Urinary bladder (tissue), 4 donors: ENCODE data around the gene DACT3. TPM values are rescaled to one million over a fixed set of nuclear protein-coding genes. Genes with fewer than 3 reads are reported as not detected.

Experiments
- DNase-seq: peaks from one replicate; pipeline ENCODE4 v3.0.0-alpha.2; 2015; ENCODE audit errors: extremely low spot score
- H3K27ac ChIP-seq: one replicate; pipeline ENCODE4 v1.5.1; 2013; ENCODE audit warnings: low read depth, mild to moderate bottlenecking, moderate library complexity
- H3K36me3 ChIP-seq: one replicate; pipeline ENCODE4 v1.6.1; 2013; ENCODE audit warnings: mild to moderate bottlenecking, moderate library complexity; ENCODE audit not compliant: insufficient read depth
- H3K4me1 ChIP-seq: one replicate; pipeline ENCODE4 v1.6.1; 2013; ENCODE audit warnings: mild to moderate bottlenecking, moderate library complexity; ENCODE audit not compliant: insufficient read depth
- H3K4me3 ChIP-seq: one replicate; pipeline ENCODE4 v1.5.1; 2013; ENCODE audit warnings: low read depth, low read length
- WGBS: extraction: QIAGEN DNeasy Blood & Tissue Kit; methylation state at CpG from one replicate; pipeline ENCODE4 v1.1.7; 2013; 5-methylcytosine and 5-hydroxymethylcytosine counted together
- polyA plus RNA-seq: library from polyadenylated mRNA; stranded (reverse); fragments of 200-250 nt; gene quantifications from one replicate; pipeline ENCODE4 v1.2.3, GENCODE V29; 2013
- total RNA-seq: library from RNA; depleted of rRNA; stranded (reverse); fragments of >200 nt; gene quantifications from one replicate; pipeline ENCODE4 v1.2.3, GENCODE V29; 2014
- donor health status: healthy with polysubstance abuse.
- donor health status: healthy.

The DACT3 gene
- total and polyA plus RNA-seq, 2 donors = 20.0 to 78.9 TPM

- Histone ChIP-seq H3K36me3 (peaks cover 2% of the 10 kb centered on the region), H3K4me1 (no peaks in the 10 kb centered on the region), H3K4me3 (no peak overlapping the region), H3K27ac (no peak overlapping the region)
- DNase-seq = no peak
- WGBS = 91% methylated on average over 9 of the region's 9 CpGs
Measured at GRCh38 chr19:46608178-46608577, 52.8 kb downstream of the DACT3 start.

GRCh38 chr19:46607448-46607841 is 53.5 kb downstream of the DACT3 start:
- H3K4me1 ChIP-seq = no peaks in the 10 kb centered on the region
- no peak for DNase-seq
- no peak overlapping the region for H3K27ac ChIP-seq
- no peak overlapping the region for H3K4me3 ChIP-seq
- peaks cover 2% of the 10 kb centered on the region for H3K36me3 ChIP-seq
- WGBS = 85% methylated on average over 12 of the region's 12 CpGs

- 85% methylated on average over 12 of the region's 12 CpGs for WGBS
- H3K4me3 ChIP-seq = no peak overlapping the region
- no peak for DNase-seq
- H3K36me3 ChIP-seq = peaks cover 2% of the 10 kb centered on the region
- H3K27ac ChIP-seq = no peak overlapping the region
- no peaks in the 10 kb centered on the region for H3K4me1 ChIP-seq
Measured at GRCh38 chr19:46606681-46607447, 54.1 kb downstream of the DACT3 start.

GRCh38 chr19:46606019-46606418 is 55.0 kb downstream of the DACT3 start:
- 89% methylated on average over 11 of the region's 11 CpGs for WGBS
- Histone ChIP-seq H3K4me1 (no peaks in the 10 kb centered on the region), H3K4me3 (no peak overlapping the region), H3K36me3 (peaks cover 2% of the 10 kb centered on the region), H3K27ac (no peak overlapping the region)
- no peak for DNase-seq

GRCh38 chr19:46605356-46605821 is 55.6 kb downstream of the DACT3 start:
- no peak for DNase-seq
- peaks cover 2% of the 10 kb centered on the region for H3K36me3 ChIP-seq
- H3K27ac ChIP-seq = no peak overlapping the region
- no peak overlapping the region for H3K4me3 ChIP-seq
- WGBS = 71% methylated on average over 16 of the region's 16 CpGs
- H3K4me1 ChIP-seq = no peaks in the 10 kb centered on the region

GRCh38 chr19:46604781-46605355 is 56.1 kb downstream of the DACT3 start:
- no peaks in the 10 kb centered on the region for H3K4me1 ChIP-seq
- DNase-seq = no peak
- H3K4me3 ChIP-seq = no peak overlapping the region
- no peak overlapping the region for H3K27ac ChIP-seq
- peaks cover 2% of the 10 kb centered on the region for H3K36me3 ChIP-seq
- 59% methylated on average over 13 of the region's 13 CpGs for WGBS

GRCh38 chr19:46603752-46604231 is 57.2 kb downstream of the DACT3 start:
- Histone ChIP-seq H3K27ac (no peak overlapping the region), H3K4me1 (no peaks in the 10 kb centered on the region), H3K4me3 (no peak overlapping the region), H3K36me3 (no peaks in the 10 kb centered on the region)
- no peak for DNase-seq
- 49% methylated on average over 9 of the region's 9 CpGs for WGBS

GRCh38 chr19:46603195-46603637 is 57.8 kb downstream of the DACT3 start:
- Histone ChIP-seq H3K4me1 (no peaks in the 10 kb centered on the region), H3K27ac (no peak overlapping the region), H3K4me3 (peak overlapping the region; percentile 87), H3K36me3 (no peaks in the 10 kb centered on the region)
- 22% methylated on average over 2 of the region's 2 CpGs for WGBS
- DNase-seq = no peak

GRCh38 chr19:46602392-46603194 is 58.4 kb downstream of the DACT3 start:
- Histone ChIP-seq H3K27ac (no peak overlapping the region), H3K4me3 (peak overlapping the region; percentile 87), H3K4me1 (no peaks in the 10 kb centered on the region), H3K36me3 (no peaks in the 10 kb centered on the region)
- WGBS = 9% methylated on average over 23 of the region's 23 CpGs
- DNase-seq = no peak

GRCh38 chr19:46601318-46602224 is 59.4 kb downstream of the DACT3 start, which contains the start of gene CALM3:
Gene CALM3 (plus strand): TSS chr19:46601330. CDS start chr19:46601435, 105 bp downstream.
- peak within 1 kb of the TSS; percentile 87 for H3K4me3 ChIP-seq
- DNase-seq = no peak
- peak within 1 kb of the TSS; percentile 92 for H3K27ac ChIP-seq
- under 1% methylated on average over 51 of the region's 51 CpGs for WGBS
- H3K4me1 ChIP-seq = no peaks in the 10 kb centered on the region
- no peaks in the 10 kb centered on the region for H3K36me3 ChIP-seq

GRCh38 chr19:46600384-46601317 is 60.3 kb downstream of the DACT3 start:
- Histone ChIP-seq H3K27ac (peak overlapping the region; percentile 92), H3K4me3 (peak overlapping the region; percentile 87), H3K36me3 (no peaks in the 10 kb centered on the region), H3K4me1 (no peaks in the 10 kb centered on the region)
- DNase-seq = peak; percentile 95
- under 1% methylated on average over 91 of the region's 93 CpGs for WGBS
